ENCODE data around the gene PSMB4.

The PSMB4 gene

DNA sequence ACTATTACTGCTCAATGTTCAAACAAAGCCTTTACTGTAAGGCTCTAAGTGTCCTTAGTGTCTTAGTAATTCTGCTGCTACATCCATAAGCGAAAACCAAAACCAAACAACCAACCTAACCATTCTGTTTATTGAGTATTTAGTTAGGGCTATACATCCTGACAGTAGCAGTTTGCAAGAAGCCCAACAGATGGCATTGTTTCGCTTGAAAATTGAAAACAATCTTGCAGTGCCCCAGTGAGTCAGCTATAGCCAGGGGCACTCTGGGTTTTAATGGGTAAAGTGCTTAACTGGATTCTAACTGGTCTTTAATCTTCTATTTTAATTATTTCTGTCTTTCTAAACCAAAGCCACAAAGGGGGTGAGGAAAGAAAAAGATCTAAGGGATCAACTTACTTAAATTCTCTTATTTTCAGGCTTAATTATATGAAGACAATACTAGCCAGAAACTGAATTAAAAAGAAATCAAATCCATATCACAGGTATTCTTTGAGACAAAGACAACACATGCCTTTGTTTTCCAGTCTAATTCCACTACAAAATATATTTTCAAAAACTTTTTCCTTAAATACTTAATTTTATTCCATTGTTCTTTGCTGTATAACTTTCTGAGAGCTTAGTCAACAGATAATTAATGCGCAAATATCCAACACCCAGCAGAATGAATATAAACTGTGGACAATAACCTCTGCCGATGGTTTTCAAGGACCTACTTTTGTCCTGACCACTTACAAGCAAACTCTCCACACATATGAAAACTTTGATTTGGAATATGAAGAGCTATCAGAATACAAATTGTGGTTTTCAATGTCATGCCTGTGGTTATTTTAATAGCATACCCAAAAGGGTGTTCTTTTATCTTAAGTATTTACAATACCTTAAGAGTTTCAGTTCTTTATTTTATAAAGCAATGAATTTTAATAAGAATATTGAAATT is 44.7 kb downstream of the PSMB4 start:
- peak; percentile 89 for FAIRE-seq

DNA sequence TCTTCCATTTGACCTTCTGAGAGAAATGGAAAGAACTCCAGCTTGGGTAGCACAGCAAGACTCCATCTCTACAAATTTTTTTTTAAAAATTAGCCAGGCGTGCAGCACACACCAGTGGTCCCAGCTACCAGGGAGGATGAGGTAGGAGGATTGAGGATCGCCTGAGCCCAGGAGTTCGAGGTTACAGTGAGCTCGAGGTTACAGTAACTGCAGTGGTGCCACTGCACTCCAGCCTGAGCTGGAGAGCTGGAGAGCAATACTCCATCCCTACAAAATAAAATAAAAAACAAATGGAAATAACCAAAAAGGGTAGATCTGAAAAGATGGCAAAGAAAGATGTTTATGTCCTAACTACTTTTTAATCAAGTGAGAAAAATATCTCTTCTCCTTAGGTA is 45.4 kb downstream of the PSMB4 start:
- no peak for FAIRE-seq

DNA sequence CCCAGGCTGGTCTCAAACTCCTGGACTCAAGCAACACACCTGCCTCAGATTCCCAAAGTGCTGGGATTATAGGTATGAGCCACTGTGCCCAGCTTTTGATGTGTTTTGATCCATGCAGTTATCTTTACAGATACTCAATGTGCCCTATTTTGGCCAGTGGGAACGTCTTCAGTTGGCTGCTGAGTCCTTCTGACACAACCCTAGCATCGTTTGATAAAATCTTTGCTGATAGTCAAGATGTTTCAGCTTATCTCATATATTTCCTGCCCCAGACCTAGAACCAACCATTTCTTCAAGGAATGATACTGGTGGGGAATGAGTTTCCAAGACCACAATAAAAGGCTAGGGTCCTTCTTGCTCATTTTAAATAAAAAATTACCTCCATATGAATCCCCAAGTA is 48.3 kb downstream of the PSMB4 start:
- no peak for FAIRE-seq

Data from endometrium (tissue), 2 donors.